Measurements from ENCODE around the gene RNF167. TPM values are rescaled to one million over a fixed set of nuclear protein-coding genes. Genes with fewer than 3 reads are reported as not detected.

Gene RNF167
- total and polyA plus RNA-seq, 4 donors = 15.9 to 72.6 (median 24.4) TPM

DNA sequence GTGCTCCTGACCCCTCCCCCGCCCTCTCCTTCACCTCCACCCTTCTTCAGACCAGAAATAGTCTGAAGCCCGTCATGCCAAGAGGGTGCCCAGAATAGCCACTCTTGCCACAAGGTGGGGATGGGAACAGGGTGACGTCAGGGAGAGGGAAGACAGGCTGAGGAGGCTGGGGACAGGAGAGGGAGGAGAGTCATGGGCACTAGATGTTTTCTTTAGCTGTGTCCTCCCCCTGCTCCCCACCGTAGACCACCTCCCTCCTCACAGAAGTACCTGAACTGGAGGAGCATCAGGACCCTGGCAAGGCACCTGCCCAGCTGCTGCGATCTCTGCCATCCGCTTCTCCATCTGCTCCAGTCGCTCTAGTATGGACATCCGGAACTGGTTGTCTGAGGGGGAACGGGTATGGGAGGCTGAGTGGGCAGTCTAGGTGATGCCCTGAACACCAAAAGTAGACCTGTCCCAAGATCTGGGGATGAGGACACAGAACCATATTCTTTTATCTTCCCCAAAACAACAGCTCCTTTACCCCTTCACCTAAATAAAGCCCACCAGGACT is 34.1 kb downstream of the RNF167 start:
- no peaks in the 10 kb centered on the region for H3K9me3 ChIP-seq (ENCODE audit: control insufficient read depth in 4 of 4, low read length in 3 of 4)
- H3K4me1 ChIP-seq (ENCODE audit: control insufficient read depth in 4 of 4, insufficient read depth in 4 of 4, low read length in 3 of 4) = peaks cover 3 to 34% (median 21%) of the 10 kb centered on the region in 4 donors
- no peak overlapping the region for H3K27ac ChIP-seq (ENCODE audit: low read depth in 1 of 2, low read length in 2 of 2)
- TF ChIP-seq, protein P1, sequence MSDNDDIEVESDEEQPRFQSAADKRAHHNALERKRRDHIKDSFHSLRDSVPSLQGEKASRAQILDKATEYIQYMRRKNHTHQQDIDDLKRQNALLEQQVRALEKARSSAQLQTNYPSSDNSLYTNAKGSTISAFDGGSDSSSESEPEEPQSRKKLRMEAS (IDR thresholded peaks at IDR 0.05) = no peak
- TF ChIP-seq, protein P2, sequence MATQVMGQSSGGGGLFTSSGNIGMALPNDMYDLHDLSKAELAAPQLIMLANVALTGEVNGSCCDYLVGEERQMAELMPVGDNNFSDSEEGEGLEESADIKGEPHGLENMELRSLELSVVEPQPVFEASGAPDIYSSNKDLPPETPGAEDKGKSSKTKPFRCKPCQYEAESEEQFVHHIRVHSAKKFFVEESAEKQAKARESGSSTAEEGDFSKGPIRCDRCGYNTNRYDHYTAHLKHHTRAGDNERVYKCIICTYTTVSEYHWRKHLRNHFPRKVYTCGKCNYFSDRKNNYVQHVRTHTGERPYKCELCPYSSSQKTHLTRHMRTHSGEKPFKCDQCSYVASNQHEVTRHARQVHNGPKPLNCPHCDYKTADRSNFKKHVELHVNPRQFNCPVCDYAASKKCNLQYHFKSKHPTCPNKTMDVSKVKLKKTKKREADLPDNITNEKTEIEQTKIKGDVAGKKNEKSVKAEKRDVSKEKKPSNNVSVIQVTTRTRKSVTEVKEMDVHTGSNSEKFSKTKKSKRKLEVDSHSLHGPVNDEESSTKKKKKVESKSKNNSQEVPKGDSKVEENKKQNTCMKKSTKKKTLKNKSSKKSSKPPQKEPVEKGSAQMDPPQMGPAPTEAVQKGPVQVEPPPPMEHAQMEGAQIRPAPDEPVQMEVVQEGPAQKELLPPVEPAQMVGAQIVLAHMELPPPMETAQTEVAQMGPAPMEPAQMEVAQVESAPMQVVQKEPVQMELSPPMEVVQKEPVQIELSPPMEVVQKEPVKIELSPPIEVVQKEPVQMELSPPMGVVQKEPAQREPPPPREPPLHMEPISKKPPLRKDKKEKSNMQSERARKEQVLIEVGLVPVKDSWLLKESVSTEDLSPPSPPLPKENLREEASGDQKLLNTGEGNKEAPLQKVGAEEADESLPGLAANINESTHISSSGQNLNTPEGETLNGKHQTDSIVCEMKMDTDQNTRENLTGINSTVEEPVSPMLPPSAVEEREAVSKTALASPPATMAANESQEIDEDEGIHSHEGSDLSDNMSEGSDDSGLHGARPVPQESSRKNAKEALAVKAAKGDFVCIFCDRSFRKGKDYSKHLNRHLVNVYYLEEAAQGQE (IDR thresholded peaks at IDR 0.05) = no peak
- no peak for TF ChIP-seq FOXA2 (IDR thresholded peaks at IDR 0.05)
- TF ChIP-seq RXRA (IDR thresholded peaks at IDR 0.05) = no peak
- no peak for TF ChIP-seq YY1 (IDR thresholded peaks at IDR 0.05)
- TF ChIP-seq HNF4A (conservative IDR thresholded peaks at IDR 0.05) = no peak
- TF ChIP-seq, protein P3, sequence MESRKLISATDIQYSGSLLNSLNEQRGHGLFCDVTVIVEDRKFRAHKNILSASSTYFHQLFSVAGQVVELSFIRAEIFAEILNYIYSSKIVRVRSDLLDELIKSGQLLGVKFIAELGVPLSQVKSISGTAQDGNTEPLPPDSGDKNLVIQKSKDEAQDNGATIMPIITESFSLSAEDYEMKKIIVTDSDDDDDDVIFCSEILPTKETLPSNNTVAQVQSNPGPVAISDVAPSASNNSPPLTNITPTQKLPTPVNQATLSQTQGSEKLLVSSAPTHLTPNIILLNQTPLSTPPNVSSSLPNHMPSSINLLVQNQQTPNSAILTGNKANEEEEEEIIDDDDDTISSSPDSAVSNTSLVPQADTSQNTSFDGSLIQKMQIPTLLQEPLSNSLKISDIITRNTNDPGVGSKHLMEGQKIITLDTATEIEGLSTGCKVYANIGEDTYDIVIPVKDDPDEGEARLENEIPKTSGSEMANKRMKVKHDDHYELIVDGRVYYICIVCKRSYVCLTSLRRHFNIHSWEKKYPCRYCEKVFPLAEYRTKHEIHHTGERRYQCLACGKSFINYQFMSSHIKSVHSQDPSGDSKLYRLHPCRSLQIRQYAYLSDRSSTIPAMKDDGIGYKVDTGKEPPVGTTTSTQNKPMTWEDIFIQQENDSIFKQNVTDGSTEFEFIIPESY (IDR thresholded peaks at IDR 0.05) = no peak
- no peak for TF ChIP-seq NR2F2 (IDR thresholded peaks at IDR 0.05)
- TF ChIP-seq RAD21 (IDR thresholded peaks at IDR 0.05) = no peak
- no peak for TF ChIP-seq SP1 (IDR thresholded peaks at IDR 0.05)
- TF ChIP-seq EGR1 (IDR thresholded peaks at IDR 0.05; ENCODE audit: low read depth in 2 of 2) = no peak
- TF ChIP-seq GABPA (IDR thresholded peaks at IDR 0.05 in 1 of 2, conservative IDR thresholded peaks at IDR 0.05 in 1 of 2) = no peak
- no peak for TF ChIP-seq JUND (IDR thresholded peaks at IDR 0.05)
- TF ChIP-seq HNF4G (IDR thresholded peaks at IDR 0.05) = no peak
- TF ChIP-seq, protein P4, sequence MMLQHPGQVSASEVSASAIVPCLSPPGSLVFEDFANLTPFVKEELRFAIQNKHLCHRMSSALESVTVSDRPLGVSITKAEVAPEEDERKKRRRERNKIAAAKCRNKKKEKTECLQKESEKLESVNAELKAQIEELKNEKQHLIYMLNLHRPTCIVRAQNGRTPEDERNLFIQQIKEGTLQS (IDR thresholded peaks at IDR 0.05) = no peak
- TF ChIP-seq, protein P5, sequence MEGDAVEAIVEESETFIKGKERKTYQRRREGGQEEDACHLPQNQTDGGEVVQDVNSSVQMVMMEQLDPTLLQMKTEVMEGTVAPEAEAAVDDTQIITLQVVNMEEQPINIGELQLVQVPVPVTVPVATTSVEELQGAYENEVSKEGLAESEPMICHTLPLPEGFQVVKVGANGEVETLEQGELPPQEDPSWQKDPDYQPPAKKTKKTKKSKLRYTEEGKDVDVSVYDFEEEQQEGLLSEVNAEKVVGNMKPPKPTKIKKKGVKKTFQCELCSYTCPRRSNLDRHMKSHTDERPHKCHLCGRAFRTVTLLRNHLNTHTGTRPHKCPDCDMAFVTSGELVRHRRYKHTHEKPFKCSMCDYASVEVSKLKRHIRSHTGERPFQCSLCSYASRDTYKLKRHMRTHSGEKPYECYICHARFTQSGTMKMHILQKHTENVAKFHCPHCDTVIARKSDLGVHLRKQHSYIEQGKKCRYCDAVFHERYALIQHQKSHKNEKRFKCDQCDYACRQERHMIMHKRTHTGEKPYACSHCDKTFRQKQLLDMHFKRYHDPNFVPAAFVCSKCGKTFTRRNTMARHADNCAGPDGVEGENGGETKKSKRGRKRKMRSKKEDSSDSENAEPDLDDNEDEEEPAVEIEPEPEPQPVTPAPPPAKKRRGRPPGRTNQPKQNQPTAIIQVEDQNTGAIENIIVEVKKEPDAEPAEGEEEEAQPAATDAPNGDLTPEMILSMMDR (IDR thresholded peaks at IDR 0.05; ENCODE audit: low read depth, low read length, missing input control) = no peak
- no peak for TF ChIP-seq FOXA1 (IDR thresholded peaks at IDR 0.05)
- TF ChIP-seq TAF1 (conservative IDR thresholded peaks at IDR 0.05) = no peak
- peaks cover 11 to 22% (median 18%) of the 10 kb centered on the region in 4 donors for H3K36me3 ChIP-seq (ENCODE audit: control insufficient read depth in 4 of 4, insufficient read depth in 3 of 4, low read depth in 1 of 4, low read length in 3 of 4)
- WGBS = 90% methylated on average over 9 of the region's 9 CpGs
- no peak overlapping the region for H3K9ac ChIP-seq (ENCODE audit: low read depth in 1 of 2, low read length in 2 of 2)
- DNase-seq (ENCODE audit: low spot score) = no peak
- H3K27me3 ChIP-seq (ENCODE audit: control insufficient read depth in 4 of 4, insufficient read depth in 4 of 4, low read length in 3 of 4) = no peaks in the 10 kb centered on the region
- H3K4me3 ChIP-seq (ENCODE audit: low read depth in 1 of 3, low read length in 3 of 3) = no peak overlapping the region

Data from liver (tissue), 9 donors.